Uterus (tissue), 2 donors: ENCODE measurements around the gene LRRC25.

Experiments
- CTCF ChIP-seq, 4 experiments: fragments of 200-600 bp in 2 of 4; fragments of 450-650 bp in 2 of 4; sonication (generic) in 2 of 4; IDR thresholded peaks; one replicate each; pipeline ENCODE4 v1.5.1; 2016 to 2019; ENCODE audit warnings: antibody characterized with exemption in 4 of 4, mild to moderate bottlenecking in 2 of 4, moderate library complexity in 1 of 4
- POLR2A ChIP-seq, 2 donors: fragments of 450-650 bp; IDR thresholded peaks; one replicate each; pipeline ENCODE4 v1.6.1; 2016; ENCODE audit warnings: antibody characterized with exemption in 2 of 2, mild to moderate bottlenecking in 1 of 2, moderate library complexity in 1 of 2

- no peak for TF ChIP-seq CTCF (IDR thresholded peaks at IDR 0.05)
- TF ChIP-seq POLR2A (IDR thresholded peaks at IDR 0.05): no peak
These were observed 5.0 kb downstream of the LRRC25 start for GRCh38 chr19:18392417-18392816.
